Uterus (tissue), 4 donors: ENCODE data around the gene CFP. TPM values are rescaled to one million over a fixed set of nuclear protein-coding genes. Genes with fewer than 3 reads are reported as not detected.
A peak's percentile ranks its signal among the peaks of the same experiment; 100 is the strongest.

Experiments used
- DNase-seq, 2 donors: peaks; one replicate each; pipeline ENCODE4 v3.0.0-alpha.2; 2019 to 2020
- H3K27ac ChIP-seq, 2 donors: fragments of 200-600 bp; sonication (generic); 1 replicate in 1 of 2; 2 replicates in 1 of 2; pipeline ENCODE4 v1.5.1; 2016 to 2018
- H3K27me3 ChIP-seq, 2 donors: fragments of 200-600 bp; sonication (generic); one replicate each; pipeline ENCODE4 v1.5.1; 2018 to 2019; ENCODE audit warnings: control low read depth in 1 of 2
- H3K36me3 ChIP-seq, 2 donors: fragments of 200-600 bp; sonication (generic); one replicate each; pipeline ENCODE4 v1.5.1; 2019; ENCODE audit warnings: control low read depth in 1 of 2
- H3K4me1 ChIP-seq, 2 donors: fragments of 200-600 bp; sonication (generic); one replicate each; pipeline ENCODE4 v1.5.1; 2018 to 2019; ENCODE audit warnings: control low read depth in 1 of 2
- H3K4me3 ChIP-seq, 2 donors: fragments of 200-600 bp; sonication (generic); 1 replicate in 1 of 2; 2 replicates in 1 of 2; pipeline ENCODE4 v1.5.1; 2018 to 2019; ENCODE audit warnings: mild to moderate bottlenecking in 1 of 2
- H3K9me3 ChIP-seq, 2 donors: fragments of 200-600 bp; sonication (generic); one replicate each; pipeline ENCODE4 v1.5.1; 2019; ENCODE audit warnings: control low read depth in 1 of 2
- CTCF ChIP-seq, 4 experiments: fragments of 200-600 bp in 2 of 4; fragments of 450-650 bp in 2 of 4; sonication (generic) in 2 of 4; IDR thresholded peaks; one replicate each; pipeline ENCODE4 v1.5.1; 2016 to 2019; ENCODE audit warnings: antibody characterized with exemption in 4 of 4, mild to moderate bottlenecking in 2 of 4, moderate library complexity in 1 of 4
- POLR2A ChIP-seq, 2 donors: fragments of 450-650 bp; IDR thresholded peaks; one replicate each; pipeline ENCODE4 v1.6.1; 2016; ENCODE audit warnings: antibody characterized with exemption in 2 of 2, mild to moderate bottlenecking in 1 of 2, moderate library complexity in 1 of 2
- intact Hi-C: fragments of 100-400 bp; cut with DNase I; formaldehyde crosslinking; loops from one replicate; pipeline ENCODE4 v1.15.1; 2023; ENCODE audit warnings: low total_unique reads
- total RNA-seq, 4 donors: library from RNA; depleted of rRNA in 3 of 4; stranded (reverse); fragments of >200 nt in 3 of 4; gene quantifications; one replicate each; pipeline versions ENCODE4 v1.1.0 to v1.2.4, GENCODE V29; 2014 to 2023
- donor health status: DM: yes; HTN: yes; CAD: no.

The CFP gene
- total RNA-seq, 4 donors from 2014 or later: 0.51 to 2.0 (median 1.7) TPM; not detected in 1

GRCh38 chrX:47645530-47645929 lies 15.8 kb upstream of the CFP start:
- Histone ChIP-seq H3K36me3 (no peaks in the 10 kb centered on the region), H3K27me3 (no peaks in the 10 kb centered on the region), H3K27ac (no peak overlapping the region), H3K4me3 (no peak overlapping the region), H3K9me3 (no peaks in the 10 kb centered on the region), H3K4me1 (no peaks in the 10 kb centered on the region)
- no peak for DNase-seq
- intact Hi-C loops: no loop called here
- TF ChIP-seq CTCF (IDR thresholded peaks at IDR 0.05) (no peak), POLR2A (IDR thresholded peaks at IDR 0.05) (no peak)

- no peak for TF ChIP-seq POLR2A (IDR thresholded peaks at IDR 0.05)
- peak in 2 of 4 experiments; percentile 9 to 18 for TF ChIP-seq CTCF (IDR thresholded peaks at IDR 0.05)
- intact Hi-C loops: no loop called here
Measured at GRCh38 chrX:47644557-47645091, 14.9 kb upstream of the CFP start.

GRCh38 chrX:47643926-47644325 lies 14.2 kb upstream of the CFP start:
- H3K4me3 ChIP-seq: no peak overlapping the region
- no peak for DNase-seq
- H3K9me3 ChIP-seq: no peaks in the 10 kb centered on the region
- no peaks in the 10 kb centered on the region for H3K27me3 ChIP-seq
- H3K36me3 ChIP-seq: no peaks in the 10 kb centered on the region
- no peak for TF ChIP-seq POLR2A (IDR thresholded peaks at IDR 0.05)
- peak in 1 of 4 experiments; percentile 30 for TF ChIP-seq CTCF (IDR thresholded peaks at IDR 0.05)
- no peak overlapping the region for H3K27ac ChIP-seq
- H3K4me1 ChIP-seq: no peaks in the 10 kb centered on the region
- intact Hi-C loops: no loop called here

More at GRCh38 chrX:47644557-47645091, 14.9 kb upstream of the CFP start:
- DNase-seq: no peak
- Histone ChIP-seq H3K27ac (no peak overlapping the region), H3K9me3 (no peaks in the 10 kb centered on the region), H3K36me3 (no peaks in the 10 kb centered on the region), H3K27me3 (no peaks in the 10 kb centered on the region), H3K4me1 (no peaks in the 10 kb centered on the region), H3K4me3 (no peak overlapping the region)

- H3K27me3 ChIP-seq: no peaks in the 10 kb centered on the region
- H3K4me1 ChIP-seq: no peaks in the 10 kb centered on the region
- H3K9me3 ChIP-seq: no peaks in the 10 kb centered on the region
- no peak overlapping the region for H3K27ac ChIP-seq
- H3K36me3 ChIP-seq: no peaks in the 10 kb centered on the region
- TF ChIP-seq POLR2A (IDR thresholded peaks at IDR 0.05) (no peak), CTCF (IDR thresholded peaks at IDR 0.05) (no peak)
- no peak overlapping the region for H3K4me3 ChIP-seq
- intact Hi-C loops: no loop called here
- DNase-seq: no peak
Measured at GRCh38 chrX:47638816-47639215, 9.1 kb upstream of the CFP start.

GRCh38 chrX:47637546-47638195 lies 7.9 kb upstream of the CFP start:
- no peak overlapping the region for H3K27ac ChIP-seq
- H3K9me3 ChIP-seq: no peaks in the 10 kb centered on the region
- TF ChIP-seq POLR2A (IDR thresholded peaks at IDR 0.05) (no peak), CTCF (IDR thresholded peaks at IDR 0.05) (no peak)
- intact Hi-C loops: no loop called here
- no peaks in the 10 kb centered on the region for H3K27me3 ChIP-seq
- H3K4me1 ChIP-seq: no peaks in the 10 kb centered on the region
- DNase-seq: no peak
- H3K4me3 ChIP-seq: no peak overlapping the region
- no peaks in the 10 kb centered on the region for H3K36me3 ChIP-seq
